Cardiac muscle cell (in vitro differentiated cells and primary cell): ENCODE data around the gene C4BPB. TPM values are rescaled to one million over a fixed set of nuclear protein-coding genes. Genes with fewer than 3 reads are reported as not detected.

Experiments
- DNase-seq, 2 donors: peaks; one replicate each; pipeline versions ENCODE4 v3.0.0 to v3.0.0-alpha.2; 2010 to 2017; ENCODE audit warnings: low read depth in 1 of 2, low spot score in 1 of 2
- H3K27ac ChIP-seq: fragments of 200-600 bp; sonication (generic); 2 replicates; pipeline ENCODE4 v1.5.1; 2016
- H3K27me3 ChIP-seq: fragments of 200-600 bp; sonication (generic); 2 replicates; pipeline ENCODE4 v1.6.0; 2016; ENCODE audit warnings: control low read depth
- H3K36me3 ChIP-seq: fragments of 200-600 bp; sonication (generic); 2 replicates; pipeline ENCODE4 v1.5.1; 2016; ENCODE audit warnings: control low read depth
- H3K4me1 ChIP-seq: fragments of 200-600 bp; sonication (generic); 2 replicates; pipeline ENCODE4 v1.8.1; 2017; ENCODE audit warnings: low read depth, mild to moderate bottlenecking, mixed run types
- H3K4me3 ChIP-seq: fragments of 200-600 bp; sonication (generic); 2 replicates; pipeline ENCODE4 v1.5.1; 2016; ENCODE audit warnings: mild to moderate bottlenecking
- H3K9me3 ChIP-seq: fragments of 200-600 bp; sonication (generic); 2 replicates; pipeline ENCODE4 v1.5.1; 2017; ENCODE audit warnings: low read depth, mild to moderate bottlenecking, control low read depth
- CTCF ChIP-seq: IDR thresholded peaks from 2 replicates; pipeline ENCODE4 v1.5.1; 2012; ENCODE audit warnings: low read depth, mild to moderate bottlenecking, low read length
- polyA plus RNA-seq: library from polyadenylated mRNA; unstranded; fragments of >200 nt; fragmentation: Nextera tagmentation; extraction: Ambion mirVana; gene quantifications from 2 replicates; pipeline ENCODE4 v1.2.1, GENCODE V29; 2016
- total RNA-seq: library from RNA; depleted of rRNA; stranded (reverse); fragments of >200 nt; gene quantifications from 2 replicates; pipeline ENCODE4 v1.2.3, GENCODE V29; 2016

C4BPB gene
- total and polyA plus RNA-seq, 2 experiments from 2014 or later: not detected

DNA sequence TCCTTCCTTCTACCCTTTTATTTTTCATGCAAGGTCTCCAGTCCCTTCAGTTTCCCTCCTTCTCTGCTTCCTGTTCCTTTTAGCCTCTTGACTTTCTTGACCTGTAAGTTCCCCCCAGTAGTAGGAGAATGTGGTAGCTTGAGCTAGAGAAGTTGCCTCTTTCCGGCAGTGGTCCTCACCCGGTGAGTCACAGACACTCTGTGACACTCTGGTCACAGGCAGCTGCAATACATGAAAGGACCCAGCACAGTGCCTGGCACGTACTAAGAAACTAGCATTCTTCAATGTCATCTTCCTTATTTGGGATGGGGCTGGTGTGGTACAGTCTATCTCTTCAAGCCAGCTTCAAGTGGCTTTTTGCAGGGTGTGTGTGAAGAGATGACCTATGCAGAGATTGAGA is 19.6 kb upstream of the C4BPB start:
- peaks cover 4% of the 10 kb centered on the region for H3K36me3 ChIP-seq
- H3K9me3 ChIP-seq: no peaks in the 10 kb centered on the region
- no peak overlapping the region for H3K4me3 ChIP-seq
- TF ChIP-seq CTCF: no peak
- no peak overlapping the region for H3K27ac ChIP-seq
- H3K27me3 ChIP-seq: no peaks in the 10 kb centered on the region
- DNase-seq: no peak
- no peaks in the 10 kb centered on the region for H3K4me1 ChIP-seq

- Histone ChIP-seq H3K27me3 (no peaks in the 10 kb centered on the region), H3K36me3 (peaks cover 4% of the 10 kb centered on the region), H3K9me3 (no peaks in the 10 kb centered on the region), H3K4me3 (no peak overlapping the region), H3K27ac (no peak overlapping the region), H3K4me1 (peaks cover 2% of the 10 kb centered on the region)
- no peak for TF ChIP-seq CTCF
- DNase-seq: no peak
Measured at GRCh38 chr1:207069858-207070506, 18.7 kb upstream of the C4BPB start.

DNA sequence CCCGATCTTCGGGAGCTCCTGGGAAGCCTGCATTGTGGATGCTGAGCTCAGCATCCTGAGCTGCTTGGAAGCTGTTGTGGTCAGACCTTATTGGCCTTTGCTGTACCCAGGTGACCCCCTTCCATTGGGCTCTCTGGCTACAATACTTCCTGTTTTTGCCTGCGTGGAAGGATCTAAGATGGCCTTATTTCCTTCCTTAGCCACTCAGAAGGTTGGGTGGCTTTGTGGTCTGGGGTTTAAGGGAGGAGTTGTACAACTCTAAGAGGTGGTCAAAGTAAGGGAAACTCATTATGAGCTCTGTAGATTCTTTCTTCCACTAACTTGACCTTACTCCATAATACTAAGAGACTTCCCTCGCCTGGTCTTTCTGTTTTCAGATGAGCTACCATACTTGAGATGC is 17.8 kb upstream of the C4BPB start:
- Histone ChIP-seq H3K9me3 (no peaks in the 10 kb centered on the region), H3K4me1 (peaks cover 2% of the 10 kb centered on the region), H3K27me3 (no peaks in the 10 kb centered on the region), H3K4me3 (no peak overlapping the region), H3K27ac (no peak overlapping the region), H3K36me3 (peaks cover 4% of the 10 kb centered on the region)
- DNase-seq: no peak
- TF ChIP-seq CTCF: no peak

GRCh38 chr1:207071426-207071825 is 17.2 kb upstream of the C4BPB start:
- Histone ChIP-seq H3K27ac (no peak overlapping the region), H3K4me1 (peaks cover 2% of the 10 kb centered on the region), H3K36me3 (peaks cover 4% of the 10 kb centered on the region), H3K9me3 (no peaks in the 10 kb centered on the region), H3K4me3 (no peak overlapping the region), H3K27me3 (no peaks in the 10 kb centered on the region)
- no peak for DNase-seq
- no peak for TF ChIP-seq CTCF

GRCh38 chr1:207072233-207072632 is 16.4 kb upstream of the C4BPB start:
- Histone ChIP-seq H3K27me3 (no peaks in the 10 kb centered on the region), H3K4me1 (peaks cover 6% of the 10 kb centered on the region), H3K9me3 (no peaks in the 10 kb centered on the region), H3K27ac (no peak overlapping the region), H3K4me3 (no peak overlapping the region), H3K36me3 (peaks cover 4% of the 10 kb centered on the region)
- DNase-seq: no peak
- TF ChIP-seq CTCF: no peak
